Measurements from ENCODE around the gene COL4A2.

DNA sequence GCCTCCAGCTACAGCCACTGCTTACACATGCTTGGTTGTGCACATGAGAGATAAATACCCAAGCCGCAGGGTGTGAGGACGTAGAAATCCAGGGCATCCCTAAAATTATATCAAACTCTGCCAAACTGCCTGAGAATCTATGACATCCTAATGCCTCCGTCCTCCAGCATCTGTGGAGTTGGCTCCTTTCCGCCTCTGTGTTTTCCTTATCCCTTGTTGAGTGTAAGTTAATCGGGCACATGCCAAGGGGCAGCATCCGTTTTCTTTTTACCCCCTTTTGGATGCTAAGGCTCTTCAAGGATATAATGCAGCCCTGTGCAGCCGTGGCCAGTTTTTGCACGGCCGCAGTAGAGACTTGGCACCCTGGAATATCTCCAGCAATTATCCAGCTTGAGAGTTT, 66.5 kb downstream of the COL4A2 start:
- no peak for TF ChIP-seq POLR2A (IDR thresholded peaks at IDR 0.05)
- TF ChIP-seq, protein P1, sequence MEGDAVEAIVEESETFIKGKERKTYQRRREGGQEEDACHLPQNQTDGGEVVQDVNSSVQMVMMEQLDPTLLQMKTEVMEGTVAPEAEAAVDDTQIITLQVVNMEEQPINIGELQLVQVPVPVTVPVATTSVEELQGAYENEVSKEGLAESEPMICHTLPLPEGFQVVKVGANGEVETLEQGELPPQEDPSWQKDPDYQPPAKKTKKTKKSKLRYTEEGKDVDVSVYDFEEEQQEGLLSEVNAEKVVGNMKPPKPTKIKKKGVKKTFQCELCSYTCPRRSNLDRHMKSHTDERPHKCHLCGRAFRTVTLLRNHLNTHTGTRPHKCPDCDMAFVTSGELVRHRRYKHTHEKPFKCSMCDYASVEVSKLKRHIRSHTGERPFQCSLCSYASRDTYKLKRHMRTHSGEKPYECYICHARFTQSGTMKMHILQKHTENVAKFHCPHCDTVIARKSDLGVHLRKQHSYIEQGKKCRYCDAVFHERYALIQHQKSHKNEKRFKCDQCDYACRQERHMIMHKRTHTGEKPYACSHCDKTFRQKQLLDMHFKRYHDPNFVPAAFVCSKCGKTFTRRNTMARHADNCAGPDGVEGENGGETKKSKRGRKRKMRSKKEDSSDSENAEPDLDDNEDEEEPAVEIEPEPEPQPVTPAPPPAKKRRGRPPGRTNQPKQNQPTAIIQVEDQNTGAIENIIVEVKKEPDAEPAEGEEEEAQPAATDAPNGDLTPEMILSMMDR (IDR thresholded peaks at IDR 0.05), result no peak

Data from right lobe of liver (tissue), 4 donors.